HG02938 (cell line): ENCODE results near the gene GLT6D1.
"Not testable (repeated sequence)": the region's sequence is repeated elsewhere in the genome, so short reads cannot be mapped to it uniquely, and the experiment has no call there.

Source experiments
- ATAC-seq: cut with Tn5 transposase; IDR thresholded peaks from one replicate; pipeline ENCODE4 v1.9.1; 2021; ENCODE audit warnings: mild to moderate bottlenecking, moderate library complexity; ENCODE audit not compliant: unreplicated experiment

The GLT6D1 gene

DNA sequence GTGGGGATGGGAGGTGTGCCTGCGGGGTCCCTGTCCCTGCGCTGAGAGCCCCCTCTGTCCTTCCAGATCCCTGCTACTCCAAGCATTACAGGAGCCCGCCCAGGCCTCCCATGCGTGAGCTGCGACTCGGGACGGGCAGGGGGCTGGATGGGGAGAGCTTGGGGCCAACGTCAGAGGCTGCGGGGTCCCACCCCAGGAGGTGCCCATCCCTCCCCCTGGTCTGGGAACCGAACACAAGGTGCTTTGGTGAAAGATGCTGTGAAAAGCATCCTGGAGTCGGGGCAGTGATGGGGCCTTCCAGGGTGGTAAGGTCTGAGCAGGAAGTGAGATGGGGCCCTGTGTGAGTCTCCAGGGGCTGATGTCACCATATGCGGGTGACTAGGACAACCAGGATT lies 26.5 kb upstream of the GLT6D1 start:
- ATAC-seq: no peak

DNA sequence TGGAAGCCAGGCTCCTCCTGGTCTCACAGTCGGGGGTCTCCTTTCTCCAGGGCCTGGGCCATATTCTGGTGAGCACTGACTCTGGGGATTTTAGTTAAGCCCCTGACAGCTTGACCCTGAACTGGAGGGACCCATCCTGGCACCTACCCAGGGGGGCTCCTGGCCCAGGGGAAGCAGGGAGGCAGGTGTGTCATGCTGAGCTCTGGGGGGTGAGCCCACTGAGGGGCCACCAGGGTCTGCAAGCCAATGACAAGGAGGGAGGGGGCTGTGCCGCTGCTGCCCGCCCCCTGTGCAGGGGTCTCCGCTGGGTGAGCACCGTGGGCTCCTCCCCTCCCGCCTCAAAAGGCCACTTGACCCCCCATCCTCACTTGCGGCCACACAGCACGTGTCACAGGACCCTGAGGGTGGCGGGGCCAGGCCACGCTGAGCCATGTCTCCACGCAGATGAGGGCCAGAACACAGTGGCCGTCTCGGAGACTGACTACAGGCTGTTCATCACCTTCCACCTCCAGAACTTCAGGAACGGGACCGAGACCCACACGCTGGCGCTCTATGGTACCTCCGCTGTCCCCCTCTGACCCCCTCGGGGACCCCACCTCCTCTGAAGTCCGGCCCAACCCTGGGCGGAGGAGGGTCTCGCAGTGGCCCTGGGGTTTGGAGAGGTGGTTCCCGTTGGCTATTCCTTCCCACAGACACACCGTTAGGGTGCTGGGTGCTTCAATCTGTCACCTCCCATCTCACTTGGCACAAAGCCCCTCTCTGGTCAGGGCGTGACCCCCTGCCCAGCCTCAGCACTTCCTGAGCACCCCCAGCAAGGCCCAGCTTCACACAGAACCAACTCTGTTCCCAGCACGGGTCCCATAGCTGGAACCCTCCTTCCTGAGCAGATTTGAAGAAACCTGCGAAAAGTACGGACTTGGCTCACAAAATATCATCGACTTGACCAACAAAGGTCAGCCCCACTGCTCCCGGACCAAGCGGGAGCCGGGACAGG lies 25.8 kb upstream of the GLT6D1 start:
- ATAC-seq: no peak

DNA sequence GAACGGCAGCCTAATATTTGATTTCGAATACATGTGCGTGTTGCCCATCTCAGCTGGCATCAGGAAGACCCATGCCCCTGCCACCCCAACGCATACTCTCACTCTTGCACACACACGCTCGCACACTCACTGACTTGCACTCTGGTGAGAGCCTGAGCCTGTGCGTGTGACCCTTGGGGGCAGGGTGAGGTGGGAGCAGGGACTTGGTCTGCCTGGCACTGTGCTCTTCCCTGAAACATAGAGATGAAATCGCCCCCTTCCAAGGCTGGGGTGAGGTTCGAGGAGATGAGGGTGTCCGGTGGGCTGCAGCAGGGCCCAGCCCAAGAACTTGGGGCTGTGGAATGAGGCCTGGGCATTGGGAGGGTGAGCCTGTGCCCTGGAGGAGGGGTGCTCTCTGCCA lies 24.9 kb upstream of the GLT6D1 start:
- ATAC-seq: no peak

DNA sequence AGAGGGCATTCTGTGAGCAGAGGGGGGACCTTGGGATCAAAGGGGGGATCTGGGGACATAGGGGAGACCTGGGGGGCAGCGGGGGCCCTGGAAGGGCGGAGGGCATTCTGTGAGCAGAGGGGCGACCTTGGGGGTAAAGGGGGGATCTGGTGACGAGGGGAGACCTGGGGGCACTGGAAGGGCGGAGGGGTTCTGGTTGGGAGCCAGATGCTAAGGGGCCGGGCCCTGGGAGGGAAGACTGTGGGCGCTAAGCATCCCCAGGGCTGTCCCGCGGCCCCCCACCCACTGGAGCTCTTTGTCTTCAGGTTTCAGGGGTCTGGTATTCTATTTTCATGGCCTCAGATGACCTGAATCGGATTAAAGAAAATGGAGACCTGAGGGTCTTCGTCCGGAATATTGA lies 24.5 kb upstream of the GLT6D1 start:
- ATAC-seq: no peak

DNA sequence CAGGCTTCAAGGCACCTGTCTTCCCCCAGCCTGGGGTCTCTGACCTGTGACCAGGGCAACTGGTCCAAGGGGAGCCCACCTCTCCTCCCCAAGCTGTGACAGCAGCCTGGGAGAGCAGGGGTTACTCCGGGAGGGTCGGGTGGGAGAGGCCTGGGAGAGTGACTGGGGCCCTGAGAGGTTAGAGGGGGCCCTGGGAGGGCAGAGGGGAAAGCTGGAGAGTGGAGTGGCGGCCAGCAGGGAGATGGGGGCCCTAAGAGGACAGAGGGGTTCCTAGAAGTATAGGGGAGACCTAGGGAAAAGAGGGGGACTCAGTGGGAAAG lies 24.1 kb upstream of the GLT6D1 start:
- no peak for ATAC-seq

DNA sequence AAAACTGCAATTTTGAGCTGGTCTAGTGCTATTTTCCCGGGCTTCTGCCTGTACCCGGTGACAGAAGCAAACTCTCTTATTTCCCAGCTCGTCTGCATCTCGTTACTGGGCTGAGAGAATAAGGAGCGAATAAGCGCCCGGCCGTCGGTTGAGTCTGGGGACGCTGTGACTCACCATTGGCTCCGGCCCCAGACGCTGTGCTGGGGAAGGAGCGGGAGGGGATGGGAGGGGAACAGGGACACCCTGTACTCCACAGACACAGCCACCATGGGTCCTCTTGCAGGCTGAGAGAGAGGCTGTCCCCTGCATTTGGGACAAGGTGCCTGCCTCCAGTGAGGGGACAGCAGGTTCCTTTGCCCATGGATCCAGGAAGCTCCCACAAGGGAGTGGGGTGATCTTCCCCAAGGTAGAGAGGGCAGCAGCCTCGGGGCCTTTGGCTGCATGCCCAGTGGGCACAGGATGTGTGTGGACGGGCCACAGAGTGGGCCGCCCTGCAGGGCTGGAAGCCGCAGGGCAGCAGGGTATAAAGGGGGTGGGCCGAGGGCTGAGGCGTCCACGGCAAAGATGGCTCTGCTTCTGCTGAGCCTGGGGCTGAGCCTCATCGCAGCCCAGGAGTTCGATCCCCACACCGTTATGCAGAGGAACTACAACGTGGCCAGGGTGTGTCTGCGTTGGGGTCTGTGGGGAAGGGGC lies 23.6 kb upstream of the GLT6D1 start, which contains the start of gene LCN9:
LCN9 (plus strand) TSS at position 552 of the 693 bp plus-strand sequence; CDS start at position 565, 13 bp downstream.
- ATAC-seq: no peak

DNA sequence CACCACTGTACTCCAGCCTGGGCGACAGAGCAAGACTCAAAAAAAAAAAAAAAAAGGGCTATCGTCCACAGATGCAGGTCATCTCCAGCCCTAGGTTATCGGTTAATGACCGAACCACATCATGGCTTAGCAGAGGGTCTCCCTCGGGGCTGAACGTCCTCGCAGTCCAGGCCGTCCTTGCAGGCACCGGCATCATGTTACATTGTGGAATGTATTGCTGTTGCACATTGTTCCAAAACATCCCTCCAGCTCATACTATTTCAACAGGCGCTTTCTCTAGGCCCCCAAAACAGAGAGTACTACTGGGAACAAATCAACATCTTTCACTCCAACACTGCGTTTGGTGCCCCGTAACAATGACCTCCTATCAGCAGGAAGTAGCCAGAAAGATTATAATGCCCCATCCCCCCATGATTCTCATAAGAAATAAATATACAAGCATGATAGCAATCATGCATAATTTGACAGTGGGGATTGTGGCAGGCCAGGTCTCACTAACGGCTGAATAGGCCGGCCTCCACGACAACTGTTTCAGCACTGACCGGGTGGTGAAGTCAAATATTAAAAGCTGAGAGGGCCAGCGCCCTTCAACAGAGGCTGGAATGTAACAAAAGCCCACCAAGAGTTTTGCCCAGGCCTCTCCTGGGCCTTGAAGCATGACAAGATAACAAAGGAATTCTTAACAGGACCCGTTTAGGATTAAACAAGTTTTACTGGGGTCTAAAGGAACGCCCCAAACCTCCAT lies 22.6 kb upstream of the GLT6D1 start:
- no peak for ATAC-seq

DNA sequence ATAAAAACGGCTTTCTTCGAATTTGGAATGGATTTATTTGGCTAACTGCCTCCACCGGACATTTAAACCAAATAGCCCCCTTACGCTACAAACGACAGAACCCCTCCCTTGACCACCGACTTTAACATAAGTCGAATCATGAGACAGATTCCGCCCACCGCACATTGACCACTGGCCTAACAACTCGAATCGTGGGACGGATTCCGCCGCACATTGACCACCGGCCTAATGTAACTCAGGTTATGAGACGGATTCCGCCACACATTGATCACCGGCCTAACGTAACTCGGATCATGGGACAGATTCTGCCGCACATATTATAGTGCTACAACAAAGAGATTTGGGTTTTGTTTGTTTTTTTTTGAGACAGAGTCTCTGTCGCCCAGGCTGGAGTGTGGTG lies 21.1 kb upstream of the GLT6D1 start:
- no peak for ATAC-seq

DNA sequence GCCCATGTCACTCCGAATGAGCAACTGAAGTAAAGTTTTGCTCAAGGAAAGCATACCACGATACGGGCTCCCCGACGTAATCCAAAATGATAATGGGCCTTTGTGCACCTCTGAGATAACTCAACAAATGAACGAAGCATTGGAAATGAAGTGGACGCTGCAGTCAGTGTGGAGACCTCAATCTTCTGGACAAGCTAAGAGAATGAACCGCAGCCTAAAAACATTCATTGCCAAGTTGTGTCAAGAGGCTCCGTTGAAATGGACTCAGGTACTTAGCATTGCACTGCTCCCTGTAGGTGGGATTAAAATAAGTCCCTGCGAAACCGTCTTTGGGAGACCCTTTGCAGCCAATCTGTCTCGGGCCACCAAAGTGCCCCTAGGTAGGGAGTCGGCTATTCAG lies 19.9 kb upstream of the GLT6D1 start:
- ATAC-seq: no peak

DNA sequence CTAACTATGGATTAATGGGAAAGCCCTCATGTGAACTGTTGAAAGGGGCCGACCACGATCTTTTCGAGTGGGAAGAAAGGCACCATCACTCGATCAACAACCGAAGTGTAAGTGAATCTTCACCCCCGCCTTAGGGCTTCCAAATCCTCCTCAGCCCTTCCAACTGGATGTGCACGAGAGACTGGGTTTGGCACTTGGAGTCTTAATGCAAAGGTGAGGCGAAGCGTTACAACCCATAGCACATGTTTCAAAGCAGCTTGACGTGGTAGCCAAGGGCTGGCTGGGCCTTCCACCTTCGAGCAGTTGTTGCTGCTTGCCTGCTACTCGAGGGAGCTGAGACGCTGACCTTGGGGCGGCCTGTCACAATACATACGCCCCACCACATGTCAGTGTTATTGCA lies 18.1 kb upstream of the GLT6D1 start:
- ATAC-seq: no peak

DNA sequence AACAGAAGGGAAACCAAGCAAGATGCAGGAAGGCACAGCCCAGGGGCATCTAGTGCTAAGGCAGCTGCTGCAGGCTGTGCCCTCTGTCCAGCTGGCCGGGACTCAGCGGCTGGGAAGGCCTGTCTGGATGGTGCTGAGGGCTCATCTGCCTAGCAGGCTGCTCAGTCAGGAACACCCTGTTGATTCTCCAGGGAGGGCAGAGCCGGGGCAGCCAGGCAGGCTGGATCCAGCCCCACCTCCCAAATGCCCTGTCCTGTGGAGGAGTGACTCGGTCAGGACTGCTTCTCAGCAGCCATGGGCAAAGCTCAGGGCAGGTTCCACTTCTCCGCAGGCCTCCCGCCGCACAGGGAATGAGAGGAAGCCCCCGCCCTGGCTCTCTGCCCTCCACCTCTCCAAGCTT lies 16.0 kb upstream of the GLT6D1 start:
- ATAC-seq: no peak

DNA sequence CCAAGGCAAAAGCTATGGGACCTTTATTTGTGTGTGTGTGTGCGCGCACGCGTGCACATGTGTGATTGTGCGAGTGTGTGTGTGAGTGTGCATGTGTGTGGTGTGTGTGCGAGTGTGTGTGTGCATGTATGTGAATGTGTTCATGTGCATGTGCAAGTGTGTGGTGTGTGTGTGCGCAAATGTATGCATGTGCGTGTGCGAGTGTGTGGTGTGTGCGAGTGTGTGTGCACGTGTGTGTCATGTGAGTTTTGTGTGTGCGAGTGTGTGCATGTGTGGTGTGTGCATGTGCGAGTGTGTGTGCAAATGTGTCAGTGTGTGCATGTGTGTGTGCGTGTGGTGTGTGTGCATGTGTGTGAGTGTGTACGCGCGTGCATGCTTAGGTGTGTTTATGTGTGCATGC lies 11.1 kb upstream of the GLT6D1 start:
- no peak for ATAC-seq

DNA sequence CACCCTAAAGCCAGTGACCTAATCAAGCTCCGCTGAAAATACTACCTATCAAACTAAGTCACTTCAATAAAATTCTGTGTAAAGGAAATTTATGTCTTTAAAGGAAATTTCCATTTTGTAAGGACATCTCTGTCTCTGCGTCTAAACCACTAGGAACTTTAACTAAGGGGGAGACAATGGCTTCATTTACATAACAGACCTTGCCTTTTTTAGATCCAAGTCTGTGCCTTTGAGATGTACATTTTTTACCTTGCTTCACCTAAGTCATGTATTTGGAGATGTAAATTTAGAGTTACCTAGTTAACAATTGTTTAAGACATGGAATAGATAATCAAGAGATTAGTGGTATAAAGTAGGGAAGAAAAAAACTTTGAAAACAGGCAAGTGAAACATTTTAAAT lies 10.2 kb upstream of the GLT6D1 start:
- no peak for ATAC-seq

DNA sequence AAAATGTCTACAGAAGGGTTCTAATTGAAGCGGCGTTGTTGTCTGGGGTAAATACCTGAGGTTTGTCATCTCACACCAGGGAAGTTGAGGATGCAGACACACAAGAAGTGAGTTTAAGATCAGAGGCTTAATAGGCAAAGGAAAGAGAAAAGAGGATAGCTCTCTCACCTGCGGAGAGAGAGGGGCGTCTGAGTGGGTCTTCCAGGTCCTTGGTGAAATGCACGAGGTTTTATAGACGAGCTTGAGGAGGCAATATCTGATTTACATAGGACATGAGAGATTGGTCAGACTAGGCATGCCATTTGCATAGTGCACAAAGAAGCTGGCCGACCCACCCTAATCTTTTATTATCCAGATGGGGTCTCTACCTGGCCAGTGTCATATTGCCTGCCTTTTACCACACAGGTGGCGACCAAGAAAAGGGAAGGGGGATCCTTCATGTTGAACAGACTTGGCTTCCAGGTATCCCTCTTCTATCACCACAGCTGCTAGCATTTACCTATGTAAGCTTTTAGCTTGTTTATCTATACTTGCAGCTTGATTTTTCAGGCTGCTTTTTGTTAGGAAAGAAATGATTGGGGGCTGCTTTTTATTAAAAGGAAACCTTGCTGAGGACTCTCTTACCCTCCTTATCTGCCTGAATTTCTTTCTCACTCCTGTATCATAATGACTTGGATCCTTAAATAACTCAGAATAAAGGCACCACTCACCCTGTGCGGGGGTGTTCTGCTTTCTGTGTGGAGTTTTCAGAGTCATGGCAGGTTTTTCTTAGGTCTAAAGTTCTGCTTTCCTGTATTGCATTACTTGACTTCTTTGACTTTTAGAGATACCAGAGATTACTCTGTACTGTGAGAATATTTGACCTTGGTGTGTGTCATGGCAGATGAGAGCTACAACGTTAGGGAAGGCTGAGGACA lies 9.4 kb upstream of the GLT6D1 start:
- ATAC-seq: no peak

DNA sequence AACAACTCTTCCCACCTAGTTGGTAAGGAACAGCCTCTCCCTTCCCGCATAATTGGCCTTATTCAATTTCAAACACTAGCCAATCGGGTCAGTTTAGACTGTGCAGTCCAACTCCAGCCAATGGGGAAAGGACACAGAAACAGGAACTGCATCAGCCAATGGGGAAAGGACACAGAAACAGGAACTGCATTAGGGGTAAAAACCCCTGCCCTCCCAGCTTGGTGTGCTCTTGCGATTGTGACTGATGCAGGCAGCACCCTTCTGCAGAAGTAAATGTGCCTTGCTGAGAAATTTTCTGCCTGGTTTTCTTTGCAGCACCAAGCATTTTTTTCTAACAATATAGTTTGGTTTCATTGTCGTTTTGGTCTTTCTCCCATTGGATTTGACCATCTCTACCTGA lies 8.5 kb upstream of the GLT6D1 start:
- ATAC-seq: no peak

DNA sequence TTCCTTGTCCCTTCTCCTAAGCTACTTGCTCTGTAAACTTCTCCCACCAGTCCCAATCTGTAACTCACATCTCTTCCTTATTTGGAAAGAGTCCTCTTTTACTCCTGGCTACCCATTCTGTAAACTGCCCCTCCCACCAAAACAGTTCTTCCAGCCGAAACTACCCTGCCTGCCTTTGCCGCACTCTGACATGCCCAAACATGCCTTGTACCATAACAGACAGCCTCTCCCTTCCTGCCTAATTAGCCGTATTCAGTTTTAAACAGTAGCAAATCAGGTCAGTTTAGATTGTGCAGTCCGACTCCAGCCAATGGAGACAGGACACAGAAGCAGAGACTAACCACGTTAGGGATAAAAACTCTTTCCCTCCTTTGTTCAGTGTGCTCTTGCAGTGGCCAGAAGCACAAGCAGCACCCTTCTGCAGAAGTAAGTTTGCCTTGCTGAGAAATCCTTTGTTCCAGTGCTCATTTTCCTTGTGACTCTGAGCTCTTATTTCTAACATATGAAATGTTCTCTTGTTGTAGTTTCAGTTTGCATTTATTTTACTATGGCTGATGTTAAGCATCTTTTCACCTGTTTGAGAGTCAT lies 5.4 kb upstream of the GLT6D1 start:
- no peak for ATAC-seq

DNA sequence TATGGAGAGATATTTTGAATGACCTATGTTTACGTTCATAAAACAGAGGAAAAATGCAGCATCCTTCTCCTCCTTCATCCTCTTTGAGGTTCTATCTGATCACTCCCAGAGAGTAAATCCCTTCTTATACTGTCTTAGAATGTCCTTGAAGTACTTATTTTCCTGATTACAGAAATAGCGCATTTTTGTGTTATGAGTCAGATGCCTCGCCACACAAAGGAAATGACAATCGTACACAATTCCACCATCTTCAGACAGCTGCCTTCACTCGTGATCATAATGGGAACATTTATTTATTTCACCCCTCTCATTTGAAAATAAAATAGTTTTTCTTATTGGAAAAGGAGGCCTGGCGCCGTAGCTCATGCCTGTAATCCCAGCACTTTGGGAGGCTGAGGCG lies 2.4 kb upstream of the GLT6D1 start:
- ATAC-seq: no peak

DNA sequence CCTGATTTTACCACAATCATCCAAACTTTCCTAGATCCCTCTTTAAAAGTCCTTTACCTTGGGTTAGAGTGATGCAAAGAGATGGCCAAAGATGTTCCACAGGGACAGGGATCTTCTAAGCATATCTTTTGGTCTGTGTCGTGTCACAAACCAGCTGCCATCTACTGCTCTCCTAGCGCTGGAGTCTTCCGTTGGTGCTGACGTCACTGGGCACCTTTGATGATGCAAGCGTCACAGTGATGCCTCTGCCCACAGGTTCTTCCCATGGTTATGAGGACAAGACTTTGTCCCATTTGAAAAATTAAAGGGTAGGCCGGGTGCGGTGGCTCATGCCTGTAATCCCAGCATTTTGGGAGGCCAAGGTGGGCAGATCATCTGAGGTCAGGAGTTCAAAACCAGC lies 1.7 kb upstream of the GLT6D1 start:
- no peak for ATAC-seq

DNA sequence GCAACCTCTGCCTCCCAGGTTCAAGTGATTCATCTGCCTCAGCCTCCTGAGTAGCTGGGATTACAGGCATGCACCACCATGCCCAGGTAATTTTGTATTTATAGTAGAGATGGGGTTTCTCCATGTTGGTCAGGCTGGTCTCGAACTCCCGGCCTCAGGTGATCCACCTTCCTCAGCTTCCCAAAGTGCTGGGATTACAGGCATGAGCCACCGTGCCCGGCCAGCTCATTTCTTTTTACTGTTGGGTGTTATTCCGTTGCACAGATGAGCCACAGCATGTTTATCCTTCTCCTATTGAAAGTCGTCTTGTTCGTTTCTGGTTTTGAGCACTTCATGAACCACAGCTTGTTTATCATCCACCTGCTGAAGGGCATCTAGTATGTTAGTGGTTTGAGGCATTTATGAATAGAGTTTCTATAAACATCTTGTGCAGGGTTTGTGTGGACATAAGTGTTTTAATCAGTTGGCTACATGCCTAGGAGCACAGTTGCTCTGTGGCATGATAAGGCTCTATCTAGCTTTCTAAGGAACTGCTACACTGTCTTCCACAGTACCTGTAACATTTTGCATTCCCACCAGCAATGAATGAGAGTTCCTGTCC lies 2.3 kb downstream of the GLT6D1 start:
- ATAC-seq: not testable (repeated sequence)

DNA sequence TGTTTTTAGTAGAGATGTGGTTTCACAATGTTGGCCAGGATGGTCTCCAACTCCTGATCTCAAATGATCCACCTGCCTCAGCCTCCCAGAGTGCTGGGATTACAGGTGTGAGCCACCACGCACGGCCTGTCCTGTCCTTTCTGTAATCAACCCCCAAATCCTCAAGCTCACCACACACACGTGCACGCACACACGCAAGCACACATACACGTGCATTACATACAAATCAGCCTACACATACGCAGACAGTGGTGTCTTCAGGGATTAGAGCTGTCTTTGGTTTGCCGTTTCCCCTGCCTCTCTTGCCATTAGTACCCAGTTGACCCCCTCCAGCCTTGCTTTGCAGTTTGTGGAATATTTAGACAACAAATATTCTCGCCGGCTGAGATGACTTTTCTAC lies 6.5 kb downstream of the GLT6D1 start:
- ATAC-seq: no peak
